ENCODE measurements around the gene RAD18. TPM values are rescaled to one million over a fixed set of nuclear protein-coding genes. Genes with fewer than 3 reads are reported as not detected.

Gene RAD18
- total RNA-seq, 2 experiments from 2014 or later = 47.4 to 50.3 TPM

DNA sequence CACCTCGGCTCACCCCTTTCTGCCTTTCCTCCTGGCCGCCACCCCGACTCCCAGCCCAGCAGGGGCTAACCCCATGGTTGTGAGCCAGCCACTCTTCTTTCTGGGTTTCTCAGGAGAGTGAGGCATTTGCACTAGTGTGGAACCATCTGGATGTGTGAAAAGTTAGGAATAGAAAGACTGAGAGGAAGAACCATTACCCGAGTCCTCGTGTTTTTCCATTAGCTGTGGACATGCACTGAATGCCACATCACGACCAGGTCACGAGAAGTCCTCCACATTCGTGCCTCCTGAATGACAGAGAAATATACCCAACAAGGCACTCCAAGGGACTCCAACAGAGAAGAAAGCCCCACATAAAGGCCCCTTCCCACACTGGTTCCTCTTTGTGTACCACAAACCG lies 18.0 kb upstream of the RAD18 start:
- Mint-ChIP-seq H3K4me1 (ENCODE audit: low read depth) (no peaks in the 10 kb centered on the region), H3K36me3 (ENCODE audit: low read depth) (no peaks in the 10 kb centered on the region), H3K27me3 (peaks cover 19% of the 10 kb centered on the region), H3K9me3 (peaks cover 3% of the 10 kb centered on the region), H3K4me3 (no peak overlapping the region), H3K27ac (no peak overlapping the region)
- intact Hi-C loops (cut with micrococcal nuclease) = no loop called here
- POLR2A ChIA-PET = interaction anchor here (0.6 kb wide), 1 partner anchor 483 kb away, joined by 3 read pairs; no protein-coding TSS in a partner anchor
- DNase-seq (no peak), ATAC-seq (no peak)
- no peak for TF ChIP-seq CTCF (IDR thresholded peaks at IDR 0.05)
- CTCF ChIA-PET = interaction anchor here (1.4 to 1.6 kb wide), 2 partner anchors 10 to 320 kb away, joined by 4 to 6 read pairs; no protein-coding TSS in a partner anchor

DNA sequence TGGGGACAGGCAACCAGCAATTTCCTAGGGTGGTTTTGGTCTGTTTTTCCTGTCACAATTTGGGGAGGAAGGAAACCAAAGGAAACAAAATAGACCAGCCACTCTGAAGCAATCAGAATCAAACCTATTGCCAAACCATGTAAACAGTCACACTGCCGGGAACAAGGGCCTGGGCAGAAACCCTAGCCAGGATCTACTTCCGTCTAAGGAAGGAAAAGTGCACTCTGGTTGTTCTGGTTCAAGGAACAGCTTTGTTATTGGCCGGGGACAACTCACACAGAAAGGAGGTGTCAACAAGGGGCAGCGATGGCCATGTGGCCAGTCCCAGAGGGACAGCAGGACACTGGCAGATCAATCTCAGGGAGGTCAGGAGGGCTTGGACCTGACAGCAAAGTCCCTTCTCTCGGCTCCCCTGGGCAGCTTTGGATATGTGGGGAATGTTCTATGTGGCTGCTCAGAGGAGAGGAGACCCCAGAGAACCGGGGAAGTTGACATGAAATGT lies 17.5 kb upstream of the RAD18 start:
- TF ChIP-seq CTCF (IDR thresholded peaks at IDR 0.05) = no peak
- peaks cover 19% of the 10 kb centered on the region for H3K27me3 Mint-ChIP-seq
- intact Hi-C loops (cut with micrococcal nuclease) = no loop called here
- no peak overlapping the region for H3K27ac Mint-ChIP-seq
- H3K4me3 Mint-ChIP-seq = no peak overlapping the region
- H3K4me1 Mint-ChIP-seq (ENCODE audit: low read depth) = no peaks in the 10 kb centered on the region
- DNase-seq = no peak
- POLR2A ChIA-PET = no interaction called here
- H3K9me3 Mint-ChIP-seq = peaks cover 3% of the 10 kb centered on the region
- ATAC-seq = no peak
- CTCF ChIA-PET = interaction anchor here (1.4 to 3.5 kb wide), 3 partner anchors 8 to 321 kb away, joined by 4 to 15 read pairs (median 6); no protein-coding TSS in a partner anchor
- no peaks in the 10 kb centered on the region for H3K36me3 Mint-ChIP-seq (ENCODE audit: low read depth)

DNA sequence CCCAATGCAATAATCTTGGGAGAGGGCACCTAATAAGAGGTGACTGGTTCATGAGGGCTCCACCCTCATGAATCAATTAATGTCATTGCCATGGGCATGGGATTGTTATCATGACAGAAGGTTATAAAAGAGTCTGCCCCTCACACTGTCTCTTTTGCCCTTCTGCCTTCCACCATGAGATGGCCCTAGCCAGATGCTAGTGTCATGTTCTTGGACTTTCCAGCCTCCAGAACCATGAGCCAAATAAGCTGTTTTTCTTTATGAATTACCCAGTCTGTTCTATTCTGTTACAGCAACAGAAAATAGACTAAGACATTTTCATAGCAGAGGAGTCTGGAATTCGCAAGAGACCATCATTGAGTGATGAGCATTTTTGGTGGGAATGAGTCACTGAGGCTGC lies 16.0 kb upstream of the RAD18 start:
- ChIA-PET CTCF (interaction anchor here (1.6 to 4.2 kb wide), 3 partner anchors 9 to 323 kb away, joined by 4 to 21 read pairs (median 15); no protein-coding TSS in a partner anchor), POLR2A (no interaction called here)
- TF ChIP-seq CTCF (IDR thresholded peaks at IDR 0.05) = no peak
- peaks cover 3% of the 10 kb centered on the region for H3K9me3 Mint-ChIP-seq
- no peaks in the 10 kb centered on the region for H3K4me1 Mint-ChIP-seq (ENCODE audit: low read depth)
- no peaks in the 10 kb centered on the region for H3K36me3 Mint-ChIP-seq (ENCODE audit: low read depth)
- no peak for DNase-seq
- H3K27me3 Mint-ChIP-seq = peaks cover 19% of the 10 kb centered on the region
- H3K27ac Mint-ChIP-seq = no peak overlapping the region
- no peak for ATAC-seq
- no peak overlapping the region for H3K4me3 Mint-ChIP-seq
- intact Hi-C loops (cut with micrococcal nuclease) = no loop called here

DNA sequence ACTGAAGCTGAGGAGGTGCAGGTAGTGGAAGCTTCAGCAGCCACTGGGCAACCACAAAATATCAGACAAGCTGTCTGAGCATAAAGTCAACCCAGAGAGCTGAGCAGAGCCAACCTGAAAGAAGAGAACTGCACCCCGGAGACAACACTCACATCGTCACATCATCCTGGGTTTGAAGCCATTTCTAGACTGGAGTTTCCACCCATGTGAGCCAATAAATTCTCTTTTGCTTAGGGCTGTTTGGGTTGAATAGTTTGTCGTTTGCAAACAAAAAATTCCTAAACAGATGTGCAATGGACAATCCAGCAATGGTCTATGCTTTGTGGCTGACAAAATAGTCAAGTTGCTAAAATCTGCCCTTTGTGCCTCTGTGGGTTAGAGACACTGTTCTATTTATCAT lies 15.3 kb upstream of the RAD18 start:
- Mint-ChIP-seq H3K4me3 (no peak overlapping the region), H3K27me3 (peaks cover 19% of the 10 kb centered on the region), H3K27ac (no peak overlapping the region), H3K9me3 (peaks cover 3% of the 10 kb centered on the region), H3K4me1 (ENCODE audit: low read depth) (no peaks in the 10 kb centered on the region), H3K36me3 (ENCODE audit: low read depth) (no peaks in the 10 kb centered on the region)
- ChIA-PET CTCF (interaction anchor here (1.6 to 4.2 kb wide), 3 partner anchors 10 to 324 kb away, joined by 4 to 21 read pairs (median 15); no protein-coding TSS in a partner anchor), POLR2A (no interaction called here)
- intact Hi-C loops (cut with micrococcal nuclease) = no loop called here
- DNase-seq (no peak), ATAC-seq (no peak)
- TF ChIP-seq CTCF (IDR thresholded peaks at IDR 0.05) = no peak

DNA sequence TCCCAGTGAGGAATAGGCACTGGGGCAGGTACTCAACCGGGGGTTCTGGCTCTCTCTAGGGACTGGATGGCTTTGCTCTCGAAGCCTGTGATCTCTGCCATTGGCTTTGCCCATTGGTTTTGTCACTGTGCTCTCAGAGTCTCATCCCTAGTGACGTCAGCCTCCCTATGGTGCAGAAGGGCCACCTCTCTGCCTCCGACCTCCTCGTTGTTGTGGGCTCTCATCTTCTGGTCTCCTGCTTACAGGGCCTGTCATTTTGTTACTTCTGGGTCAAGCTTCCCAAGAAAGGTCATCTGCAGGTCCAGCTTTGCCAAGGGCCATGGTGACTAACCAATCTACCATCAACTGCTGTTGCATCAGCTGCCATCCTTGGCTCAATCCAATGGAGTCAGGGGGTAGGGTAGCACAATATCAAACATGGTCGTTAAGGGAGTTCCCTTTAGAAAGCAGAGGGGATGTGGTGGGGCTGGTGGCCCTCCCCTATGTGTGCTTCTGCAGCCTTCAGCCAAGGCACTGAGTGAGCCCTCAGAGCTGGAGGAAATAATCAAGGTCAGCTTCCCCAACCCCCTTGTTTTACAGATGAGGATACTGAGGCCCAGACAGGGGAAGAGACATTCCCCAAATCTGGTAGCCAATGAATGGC lies 13.4 kb upstream of the RAD18 start:
- no peak for ATAC-seq
- ChIA-PET CTCF (interaction anchor here (4.2 to 8.9 kb wide), 2 partner anchors 11 to 326 kb away, joined by 21 to 72 read pairs; no protein-coding TSS in a partner anchor), POLR2A (interaction anchor here (0.6 to 1.4 kb wide), 3 partner anchors 12 to 328 kb away, joined by 3 read pairs; no protein-coding TSS in a partner anchor)
- Mint-ChIP-seq H3K4me3 (no peak overlapping the region), H3K9me3 (peaks cover 3% of the 10 kb centered on the region), H3K4me1 (ENCODE audit: low read depth) (no peaks in the 10 kb centered on the region), H3K27me3 (peaks cover 23% of the 10 kb centered on the region), H3K27ac (no peak overlapping the region), H3K36me3 (ENCODE audit: low read depth) (no peaks in the 10 kb centered on the region)
- no peak for TF ChIP-seq CTCF (IDR thresholded peaks at IDR 0.05)
- DNase-seq = no peak
- intact Hi-C loops (cut with micrococcal nuclease) = no loop called here
